Left lung (tissue), 10 donors: ENCODE measurements around the gene RSRC1. TPM values are rescaled to one million over a fixed set of nuclear protein-coding genes. Genes with fewer than 3 reads are reported as not detected.

Experiments
- ATAC-seq: fragments of 200-7000 bp; cut with Tn5 transposase; one replicate; pipeline ENCODE4 v1.9.1; 2020; ENCODE audit warnings: moderate library complexity
- DNase-seq, 4 donors: peaks; one replicate each; pipeline ENCODE4 v3.0.0-alpha.2; 2013 to 2020
- H3K27ac ChIP-seq, 2 donors: fragments of 200-600 bp; sonication (generic) in 1 of 2; one replicate each; pipeline versions ENCODE4 v1.5.0 to v1.8.0; 2020 to 2021
- H3K27me3 ChIP-seq, 2 donors: fragments of 200-600 bp; sonication (generic) in 1 of 2; one replicate each; pipeline versions ENCODE4 v1.5.0 to v1.8.0; 2020 to 2021
- H3K36me3 ChIP-seq, 2 donors: fragments of 200-600 bp; sonication (generic) in 1 of 2; one replicate each; pipeline versions ENCODE4 v1.5.0 to v1.8.0; 2020 to 2021
- H3K4me1 ChIP-seq, 2 donors: fragments of 200-600 bp; one replicate each; pipeline ENCODE4 v1.8.0; 2021
- H3K4me3 ChIP-seq, 2 donors: fragments of 200-600 bp; sonication (generic) in 1 of 2; one replicate each; pipeline versions ENCODE4 v1.5.0 to v1.8.0; 2020 to 2021; ENCODE audit warnings: mild to moderate bottlenecking in 1 of 2
- H3K9me3 ChIP-seq, 2 donors: fragments of 200-600 bp; sonication (generic) in 1 of 2; one replicate each; pipeline versions ENCODE4 v1.5.0 to v1.8.0; 2020 to 2021
- CTCF ChIP-seq, 2 donors: fragments of 200-600 bp; sonication (generic) in 1 of 2; IDR thresholded peaks; one replicate each; pipeline versions ENCODE4 v1.5.0 to v1.8.0; 2021; ENCODE audit warnings: antibody characterized with exemption in 2 of 2
- intact Hi-C, 2 donors: fragments of 100-400 bp; cut with DNase I; formaldehyde crosslinking; loops; one replicate each; pipeline versions ENCODE4 v1.11.2 to v1.14.2; 2022
- polyA plus RNA-seq, 6 donors: library from polyadenylated mRNA; unstranded; fragments of 120-200 nt; gene quantifications; one replicate each; pipeline ENCODE4 v1.2.1, GENCODE V29; 2013; ENCODE audit not compliant: insufficient read length in 6 of 6
- total RNA-seq, 2 donors: library from RNA; stranded (reverse); fragmentation: NEBNext Ultra II Directional; extraction: Animal tissue kit (Norgen Biotek cat#: 25700); gene quantifications; one replicate each; pipeline ENCODE4 v1.2.1, GENCODE V29; 2021
- donor health status: DM: no; HTN: yes; CAD: no.
- donor health status: DM: no; HTN: no; CAD: no.

RSRC1 gene
- total and polyA plus RNA-seq, 8 donors = 23.7 to 30.7 (median 27.6) TPM

- TF ChIP-seq CTCF (IDR thresholded peaks at IDR 0.05) = no peak
- Histone ChIP-seq H3K36me3 (no peaks in the 10 kb centered on the region), H3K4me1 (peaks cover 8 to 46% of the 10 kb centered on the region in 2 donors), H3K27me3 (peaks cover 97 to 100% of the 10 kb centered on the region in 2 donors), H3K9me3 (no peaks in the 10 kb centered on the region), H3K27ac (no peak overlapping the region), H3K4me3 (peak overlapping the region in 1 of 2 donors; percentile 15)
- ATAC-seq = peak; percentile 26
- intact Hi-C loops = no loop called here
- DNase-seq = peak in 2 of 4 donors; percentile 32 to 71
Observed at GRCh38 chr3:158103081-158103886, 6.6 kb upstream of the RSRC1 start.

GRCh38 chr3:158103887-158104327 lies 6.0 kb upstream of the RSRC1 start:
- no peaks in the 10 kb centered on the region for H3K36me3 ChIP-seq
- peaks cover 97 to 100% of the 10 kb centered on the region in 2 donors for H3K27me3 ChIP-seq
- H3K4me1 ChIP-seq = peaks cover 8 to 43% of the 10 kb centered on the region in 2 donors
- H3K4me3 ChIP-seq = no peak overlapping the region
- H3K27ac ChIP-seq = no peak overlapping the region
- ATAC-seq (no peak), DNase-seq (peak in 2 of 4 donors; percentile 14 to 64)
- TF ChIP-seq CTCF (IDR thresholded peaks at IDR 0.05) = no peak
- no peaks in the 10 kb centered on the region for H3K9me3 ChIP-seq
- intact Hi-C loops = no loop called here

- H3K9me3 ChIP-seq = no peaks in the 10 kb centered on the region
- H3K4me3 ChIP-seq = no peak overlapping the region
- ATAC-seq (no peak), DNase-seq (peak in 1 of 4 donors; percentile 6)
- peaks cover 96 to 100% of the 10 kb centered on the region in 2 donors for H3K27me3 ChIP-seq
- no peak for TF ChIP-seq CTCF (IDR thresholded peaks at IDR 0.05)
- no peak overlapping the region for H3K27ac ChIP-seq
- H3K4me1 ChIP-seq = peaks cover 8 to 46% of the 10 kb centered on the region in 2 donors
- intact Hi-C loops = no loop called here
- H3K36me3 ChIP-seq = no peaks in the 10 kb centered on the region
Observed at GRCh38 chr3:158104431-158104921, 5.4 kb upstream of the RSRC1 start.

- peaks cover 89 to 94% of the 10 kb centered on the region in 2 donors for H3K27me3 ChIP-seq
- no peaks in the 10 kb centered on the region for H3K36me3 ChIP-seq
- intact Hi-C loops = no loop called here
- DNase-seq (peak in 2 of 4 donors; percentile 19 to 78), ATAC-seq (no peak)
- H3K4me1 ChIP-seq = peaks cover 8 to 47% of the 10 kb centered on the region in 2 donors
- no peaks in the 10 kb centered on the region for H3K9me3 ChIP-seq
- no peak overlapping the region for H3K27ac ChIP-seq
- H3K4me3 ChIP-seq = peak overlapping the region in 1 of 2 donors; percentile 39
- no peak for TF ChIP-seq CTCF (IDR thresholded peaks at IDR 0.05)
Observed at GRCh38 chr3:158105119-158105709, 4.7 kb upstream of the RSRC1 start.

GRCh38 chr3:158105710-158106253 lies 4.1 kb upstream of the RSRC1 start:
- H3K36me3 ChIP-seq = no peaks in the 10 kb centered on the region
- intact Hi-C loops = no loop called here
- peaks cover 8 to 50% of the 10 kb centered on the region in 2 donors for H3K4me1 ChIP-seq
- DNase-seq (peak in 3 of 4 donors; percentile 7 to 85 (median 37)), ATAC-seq (peak; percentile 6)
- no peaks in the 10 kb centered on the region for H3K9me3 ChIP-seq
- TF ChIP-seq CTCF (IDR thresholded peaks at IDR 0.05) = no peak
- H3K27ac ChIP-seq = no peak overlapping the region
- H3K27me3 ChIP-seq = peaks cover 83 to 88% of the 10 kb centered on the region in 2 donors
- H3K4me3 ChIP-seq = peak overlapping the region in 1 of 2 donors; percentile 39
